Umbilical cord (tissue), 2 donors: Measurements from ENCODE around the gene FAM118B. TPM values are rescaled to one million over a fixed set of nuclear protein-coding genes. Genes with fewer than 3 reads are reported as not detected.
"Not testable (repeated sequence)": the region's sequence is repeated elsewhere in the genome, so short reads cannot be mapped to it uniquely, and the experiment has no call there.

Source experiments
- DNase-seq: peaks from one replicate; pipeline ENCODE4 v3.0.0-alpha.2; 2015; ENCODE audit warnings: low spot score
- total RNA-seq: library from RNA; depleted of rRNA; stranded (reverse); fragments of >200 nt; gene quantifications from one replicate; pipeline ENCODE4 v1.2.3, GENCODE V29; 2014; ENCODE audit warnings: low replicate concordance; ENCODE audit not compliant: insufficient read depth

The FAM118B gene
- total RNA-seq, 1 donor from 2014 or later, result 42.9 TPM

DNA sequence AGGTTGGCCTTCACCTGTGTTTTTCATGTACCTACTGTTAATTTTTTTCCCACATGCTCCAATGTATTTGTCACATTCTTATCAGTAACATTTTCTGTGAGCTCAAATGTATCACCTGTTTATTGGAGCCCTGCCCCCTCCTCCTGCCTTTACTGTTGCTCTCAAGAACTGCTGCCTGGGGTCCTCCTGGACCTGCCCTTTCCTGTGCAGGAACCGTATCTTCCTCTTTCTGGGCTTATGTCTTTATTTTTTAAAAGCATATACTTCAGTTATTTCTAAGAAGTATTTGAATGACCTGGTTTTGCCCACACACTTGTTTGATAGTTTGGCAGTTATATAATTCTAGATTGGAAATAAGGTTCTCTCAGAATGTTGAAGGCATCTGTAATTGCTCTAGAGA, 5.9 kb downstream of the FAM118B start:
- DNase-seq, result no peak

DNA sequence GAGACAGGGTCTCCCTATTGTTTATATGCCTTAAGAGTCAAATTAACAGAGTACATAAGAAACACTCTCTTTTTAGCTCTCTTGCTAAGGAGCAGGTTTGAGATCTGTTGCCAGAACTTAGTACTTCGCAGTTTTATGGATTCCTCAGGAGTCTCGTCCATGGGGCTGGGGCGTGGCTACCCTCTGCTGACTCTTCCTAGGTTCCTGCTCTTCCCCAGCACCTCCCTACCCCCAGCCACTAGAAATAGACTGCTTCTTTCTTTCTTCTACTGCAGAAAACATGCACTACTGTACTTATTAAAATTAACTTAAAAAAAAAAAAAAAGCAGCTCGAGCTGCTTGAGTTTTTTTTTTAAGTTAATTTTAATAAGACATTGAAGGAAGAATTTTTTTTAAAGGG, 8.0 kb downstream of the FAM118B start:
- DNase-seq, result no peak

DNA sequence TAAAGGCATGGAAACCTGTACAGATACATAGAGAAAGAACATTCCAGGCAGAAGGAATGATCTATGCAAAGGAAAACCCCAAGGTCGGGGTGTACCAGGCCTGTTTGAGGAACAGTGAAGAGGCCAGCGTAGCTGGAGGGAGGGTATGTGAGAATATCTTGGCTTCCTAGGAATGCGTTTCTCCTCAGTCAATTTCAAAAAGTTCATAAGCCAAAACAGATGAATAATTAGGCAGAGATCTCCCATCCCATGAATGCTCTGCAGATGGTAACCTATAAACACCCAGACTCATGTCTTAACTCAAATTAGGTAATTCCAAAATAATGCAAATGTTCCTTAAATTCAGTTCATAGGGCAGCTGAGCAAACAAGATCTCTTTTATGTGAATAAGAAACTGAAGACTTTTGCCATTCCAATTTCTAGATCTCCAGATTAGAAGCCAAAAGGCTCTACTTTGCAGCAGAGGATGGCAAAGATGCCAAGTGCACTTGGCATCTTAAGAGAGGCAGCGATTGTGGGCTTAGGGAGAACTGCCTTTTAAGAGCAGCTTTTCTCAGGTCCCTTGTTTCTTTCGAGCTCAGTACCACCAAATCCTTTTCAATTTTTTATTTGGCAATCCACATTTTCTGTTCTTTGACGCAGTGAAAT, 13.2 kb downstream of the FAM118B start:
- DNase-seq, result no peak

GRCh38 chr11:126225295-126225665, 13.7 kb downstream of the FAM118B start:
- DNase-seq, result no peak

DNA sequence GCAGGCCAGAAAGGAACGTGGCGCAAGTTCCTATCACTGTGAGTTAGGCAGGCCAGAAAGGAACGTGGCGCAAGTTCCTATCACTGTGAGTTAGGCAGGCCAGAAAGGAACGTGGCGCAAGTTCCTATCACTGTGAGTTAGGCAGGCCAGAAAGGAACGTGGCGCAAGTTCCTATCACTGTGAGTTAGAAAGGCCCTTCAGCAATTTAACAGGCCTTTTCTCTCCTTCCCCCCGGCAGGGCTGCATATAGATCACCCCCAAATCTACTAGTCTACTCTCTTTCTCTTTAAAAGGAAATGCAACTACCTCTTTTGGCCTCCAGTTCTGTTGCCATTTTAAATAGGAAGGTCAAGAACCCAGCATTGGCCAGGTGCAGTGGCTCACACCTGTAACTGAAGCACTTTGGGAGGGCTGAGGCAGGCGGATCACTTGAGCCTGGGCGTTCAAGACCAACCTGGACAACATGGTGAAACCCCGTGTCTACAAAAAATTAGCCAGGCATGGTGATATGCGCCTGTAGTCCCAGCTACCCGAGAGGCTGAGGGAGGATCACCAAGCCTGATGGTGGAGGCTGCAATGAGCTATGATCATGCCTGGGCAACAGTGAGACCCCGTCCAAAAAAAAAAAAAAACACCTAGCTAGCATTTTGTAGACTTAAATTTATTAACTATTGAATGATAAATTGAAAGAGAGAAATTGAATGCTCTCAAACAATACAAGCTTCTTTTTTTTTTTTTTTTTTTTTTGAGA, 14.9 kb downstream of the FAM118B start:
- DNase-seq, result no peak

- DNase-seq, result no peak
These were observed 18.4 kb downstream of the FAM118B start for GRCh38 chr11:126229858-126230540.

DNA sequence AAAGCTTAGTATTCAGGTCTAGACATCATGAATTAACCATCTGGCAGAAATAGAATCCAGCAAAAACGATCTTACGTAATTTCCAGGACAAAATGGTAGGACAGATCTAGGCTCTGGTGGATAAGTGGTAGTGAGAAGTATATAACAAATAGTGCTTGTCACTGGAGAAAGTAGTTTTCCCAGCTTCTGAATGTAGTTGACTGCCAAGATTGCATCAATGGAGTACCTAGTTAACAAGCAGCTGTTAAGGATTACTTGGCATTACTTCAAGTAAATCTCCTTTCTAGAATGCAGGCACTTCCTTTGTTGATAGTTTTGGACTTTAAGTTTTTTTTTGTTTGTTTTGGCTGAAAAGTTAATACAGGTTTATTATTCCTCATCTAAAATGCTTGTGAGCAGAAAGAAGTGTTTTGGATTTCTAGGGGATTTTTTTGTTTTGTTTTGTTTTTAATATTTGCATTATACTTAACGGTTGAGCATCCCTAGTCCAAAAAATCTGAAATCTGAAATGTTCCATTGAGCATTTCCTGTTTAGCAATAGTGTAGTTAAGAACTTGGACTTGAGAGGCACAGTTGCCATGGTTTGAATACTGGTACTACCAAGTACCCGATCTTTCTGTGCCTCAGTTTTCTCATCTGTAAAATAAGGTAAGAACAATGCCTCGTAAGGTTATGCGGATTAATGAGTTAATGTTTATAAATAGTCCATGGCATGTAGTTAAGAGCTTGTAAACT, 20.3 kb downstream of the FAM118B start:
- no peak for DNase-seq

GRCh38 chr11:126232683-126233082, 21.1 kb downstream of the FAM118B start:
- DNase-seq, result no peak

DNA sequence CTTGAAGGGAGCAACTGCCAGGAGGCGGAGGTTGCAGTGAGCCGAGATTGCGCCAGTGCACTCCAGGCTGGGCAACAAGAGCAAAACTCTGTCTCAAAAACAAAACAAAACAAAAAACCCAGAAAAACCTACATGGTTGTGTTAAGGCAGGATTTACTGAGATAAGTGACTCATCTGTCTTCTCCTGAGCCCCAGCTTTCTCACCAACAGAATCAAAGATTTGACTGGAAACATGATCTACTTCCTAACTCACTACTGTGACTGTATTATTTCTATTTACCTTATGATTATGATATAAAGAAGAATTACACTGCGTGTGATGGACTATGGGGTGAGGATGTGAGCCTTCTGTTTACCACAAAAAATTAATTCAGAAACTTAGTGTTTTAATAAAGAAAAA, 21.8 kb downstream of the FAM118B start:
- no peak for DNase-seq

DNA sequence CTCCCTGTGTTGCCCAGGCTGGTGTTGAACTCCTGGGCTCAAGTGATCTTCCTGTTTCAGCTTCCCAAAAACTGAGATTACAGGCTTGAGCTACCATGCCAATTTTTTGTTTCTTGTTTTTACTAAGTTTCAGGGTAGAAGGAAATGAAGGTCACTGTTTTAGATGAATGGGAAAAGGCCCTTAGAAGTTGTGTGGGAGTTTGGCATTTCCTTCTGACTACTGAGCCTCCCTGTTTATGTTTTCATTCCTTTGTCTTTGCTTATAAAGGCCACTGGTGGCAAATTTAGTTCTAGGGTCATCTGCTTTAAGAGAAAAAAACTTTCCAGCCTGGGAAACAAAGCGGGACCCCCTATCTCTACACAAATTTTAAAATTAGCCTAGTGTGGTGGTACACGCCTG, 35.1 kb downstream of the FAM118B start:
- DNase-seq, result no peak

DNA sequence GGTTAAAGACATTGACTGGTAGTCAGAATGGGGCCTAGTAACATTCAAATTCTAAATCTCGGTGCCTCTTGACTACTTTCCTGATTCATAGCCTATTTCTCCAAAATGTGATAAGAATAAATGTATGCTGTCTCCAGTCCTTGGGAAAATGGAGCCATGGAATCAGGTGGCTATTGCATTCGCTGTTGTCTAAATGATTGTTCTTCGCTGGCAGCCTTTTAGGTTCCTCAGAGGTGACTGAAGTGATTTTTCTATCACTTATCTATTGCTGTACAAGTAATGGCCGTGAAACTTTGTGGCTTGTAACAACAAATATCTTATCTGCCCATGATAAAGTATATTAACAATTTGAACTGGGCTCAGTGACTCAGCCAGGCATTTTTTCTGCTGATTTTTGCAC, 41.7 kb downstream of the FAM118B start:
- DNase-seq, result no peak

- DNase-seq, result no peak
These were observed 43.2 kb downstream of the FAM118B start for GRCh38 chr11:126254819-126255218.

GRCh38 chr11:126255507-126255906, 43.9 kb downstream of the FAM118B start:
- not testable (repeated sequence) for DNase-seq

DNA sequence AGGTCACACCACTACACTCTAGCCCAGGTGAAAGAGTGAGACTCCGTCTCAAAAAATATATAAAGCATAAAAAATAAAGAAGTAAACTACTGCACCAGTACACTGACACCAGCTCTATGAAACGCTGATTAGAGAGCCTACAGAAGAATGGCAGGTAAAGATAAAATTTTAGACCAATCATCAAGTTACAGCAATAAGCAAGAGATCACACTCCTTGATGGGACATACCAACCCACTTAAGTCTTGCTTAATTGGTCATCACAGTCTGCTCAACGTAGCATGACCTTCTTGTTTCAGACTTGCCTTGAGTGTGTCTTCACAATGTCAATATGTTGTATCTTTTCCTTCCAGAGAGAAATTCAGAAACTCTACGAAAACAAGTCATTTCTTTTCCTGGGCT, 44.6 kb downstream of the FAM118B start:
- DNase-seq, result no peak

GRCh38 chr11:126257144-126257543, 45.6 kb downstream of the FAM118B start:
- DNase-seq, result no peak

DNA sequence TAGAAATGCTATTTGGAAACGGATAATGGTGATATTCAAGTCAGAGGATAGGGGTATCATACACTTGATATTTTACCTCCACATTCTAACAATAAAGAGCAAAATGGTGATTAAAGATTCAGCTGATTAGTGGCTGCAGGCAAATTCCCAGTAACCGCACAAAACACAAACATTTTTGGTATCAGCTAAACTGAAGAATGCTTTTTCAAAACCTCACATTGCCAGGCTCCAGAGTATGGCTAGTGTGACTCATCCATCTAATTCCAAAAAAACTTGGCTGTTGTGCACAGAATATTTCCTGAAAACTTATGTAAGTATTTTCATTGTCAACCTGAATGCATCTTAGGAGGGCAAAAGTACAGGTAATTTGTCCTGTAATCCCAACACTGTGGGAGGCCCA, 46.2 kb downstream of the FAM118B start:
- DNase-seq, result no peak

DNA sequence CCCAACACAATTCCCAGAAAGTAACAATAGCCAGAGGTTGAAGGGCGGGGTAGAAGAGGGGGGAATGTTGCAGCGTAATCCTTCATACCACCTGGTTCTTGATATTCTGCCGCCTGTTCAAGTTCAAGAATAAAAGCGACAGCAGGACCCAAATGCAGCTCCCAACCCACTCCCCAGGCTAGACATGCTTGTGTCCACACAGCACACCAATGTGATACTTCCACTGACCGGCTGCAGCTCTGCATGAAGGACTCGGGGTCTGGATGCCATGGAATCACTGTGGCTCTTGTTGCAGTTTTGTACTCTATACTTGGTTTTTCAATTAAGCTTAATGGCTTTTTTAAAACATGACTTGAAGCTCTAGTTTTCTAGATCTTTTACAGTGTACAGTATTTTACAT, 50.6 kb downstream of the FAM118B start:
- no peak for DNase-seq

DNA sequence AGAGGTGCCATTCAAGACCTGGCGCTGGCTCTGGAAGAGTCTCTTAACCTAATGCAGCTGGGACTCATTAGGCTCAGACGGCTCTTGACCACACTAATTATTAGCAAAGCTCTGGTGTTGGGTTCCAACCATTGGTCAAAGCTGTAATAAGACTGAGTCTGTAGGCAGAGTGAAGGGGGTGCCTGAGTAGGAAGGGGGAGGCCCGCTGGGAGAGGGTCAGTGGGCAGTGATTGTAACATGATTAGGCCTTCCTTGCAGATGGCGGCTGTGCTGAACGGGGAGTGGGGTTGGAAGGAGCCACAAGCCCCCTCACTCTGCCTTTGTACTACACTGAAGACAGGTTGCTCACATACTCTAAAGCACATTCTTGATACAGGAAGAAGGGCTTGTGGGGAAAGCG, 51.9 kb downstream of the FAM118B start:
- no peak for DNase-seq

- no peak for DNase-seq
These were observed 54.2 kb downstream of the FAM118B start for GRCh38 chr11:126265811-126266210.

DNA sequence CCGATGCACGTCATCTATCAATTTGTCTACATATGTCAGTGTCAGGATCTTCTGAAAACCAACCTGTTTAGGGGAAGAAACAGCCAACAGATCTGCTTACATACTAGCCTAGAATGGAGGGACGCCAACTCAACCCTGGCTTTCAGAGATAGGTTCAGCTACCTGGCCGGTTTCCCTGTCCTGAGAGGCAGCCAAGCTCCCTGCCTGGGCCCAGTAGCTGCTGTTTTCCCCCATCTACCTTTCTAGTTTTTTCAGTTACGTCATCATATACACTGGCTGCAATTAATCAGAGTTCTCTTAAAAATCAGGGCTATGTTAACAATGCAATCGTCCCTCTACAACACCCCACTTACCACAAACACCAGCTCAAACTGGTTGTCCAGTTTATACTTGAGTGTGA, 56.1 kb downstream of the FAM118B start:
- DNase-seq, result no peak

GRCh38 chr11:126268361-126268707, 56.8 kb downstream of the FAM118B start:
- no peak for DNase-seq
